OCI-LY7 (cell line): ENCODE data around the gene LRRC63.

ENCODE experiments used
- CTCF ChIP-seq: fragments of 200-600 bp; sonication (generic); conservative IDR thresholded peaks from 2 replicates; pipeline ENCODE4 v1.5.1; 2014; ENCODE audit warnings: mild to moderate bottlenecking, antibody characterized with exemption, low read length, moderate library complexity, mixed read lengths
- EZH2phosphoT487 ChIP-seq: fragments of 200-600 bp; sonication (generic); IDR thresholded peaks from 2 replicates; pipeline ENCODE4 v1.6.1; 2018; ENCODE audit warnings: low read depth, borderline replicate concordance, mild to moderate bottlenecking, mixed run types, antibody characterized with exemption, low read length, moderate library complexity, mixed read lengths

- no peak for TF ChIP-seq CTCF
- TF ChIP-seq EZH2phosphoT487, result no peak
Observed at GRCh38 chr13:46202188-46202795, 9.4 kb upstream of the LRRC63 start.
